Measurements from ENCODE around the gene GRM2.

Gene GRM2

DNA sequence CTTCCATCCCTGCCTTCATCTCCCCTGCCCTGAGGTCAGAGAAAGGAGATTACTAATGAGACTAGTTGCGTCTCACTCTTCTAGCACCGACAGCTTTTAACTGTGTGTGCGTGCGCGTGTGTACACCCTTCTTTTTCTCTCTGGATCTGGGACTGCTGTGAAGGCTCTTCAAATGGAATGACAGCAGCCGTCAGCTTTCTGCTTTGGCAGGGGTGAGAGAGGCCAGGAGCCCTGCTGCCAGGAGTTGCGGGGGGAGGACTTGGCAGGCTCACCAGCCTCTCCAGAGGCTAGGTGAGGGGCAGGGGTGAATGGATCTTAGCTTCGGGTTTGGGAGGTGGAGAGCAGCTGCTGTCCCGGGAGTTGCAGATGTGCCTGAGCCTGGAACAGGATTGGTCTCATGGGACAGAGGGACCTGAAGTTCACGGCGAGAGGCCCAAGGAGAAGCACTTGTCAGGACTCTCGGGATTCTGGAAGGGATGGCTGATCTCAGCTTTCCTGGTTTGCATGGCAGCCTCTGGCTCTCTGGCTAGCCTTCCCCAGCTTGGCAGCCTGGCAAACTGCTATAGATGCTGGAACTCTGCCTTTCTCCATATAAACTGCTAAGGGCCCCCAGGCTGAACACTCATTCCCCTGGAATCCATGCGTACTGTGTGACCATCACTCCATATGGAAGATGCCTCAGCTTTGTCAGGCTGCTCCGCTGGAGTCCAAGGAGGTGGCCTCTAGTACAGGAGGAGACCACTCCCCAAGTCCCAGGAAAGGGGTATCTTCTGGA lies 19.2 kb upstream of the GRM2 start:
- no peak overlapping the region for H3K27ac ChIP-seq (ENCODE audit: insufficient read depth, low read length, poor library complexity, severe bottlenecking)
- peaks cover 23% of the 10 kb centered on the region for H3K36me3 ChIP-seq (ENCODE audit: control insufficient read depth, insufficient read depth, low read length)
- H3K27me3 ChIP-seq (replicated peaks; ENCODE audit: control insufficient read depth, insufficient read depth, low read length, poor library complexity, severe bottlenecking): no peaks in the 10 kb centered on the region
- H3K4me3 ChIP-seq (ENCODE audit: insufficient read depth, low read depth, low read length, poor library complexity, severe bottlenecking): no peak overlapping the region
- no peaks in the 10 kb centered on the region for H3K9me3 ChIP-seq (ENCODE audit: control insufficient read depth, low read length)
- H3K4me1 ChIP-seq (ENCODE audit: control insufficient read depth, insufficient read depth, low read length, poor library complexity, severe bottlenecking): peaks cover 71% of the 10 kb centered on the region
- DNase-seq: no peak

- Histone ChIP-seq H3K9me3 (ENCODE audit: control insufficient read depth, low read length) (no peaks in the 10 kb centered on the region), H3K4me1 (ENCODE audit: control insufficient read depth, insufficient read depth, low read length, poor library complexity, severe bottlenecking) (peaks cover 65% of the 10 kb centered on the region), H3K4me3 (ENCODE audit: insufficient read depth, low read depth, low read length, poor library complexity, severe bottlenecking) (no peak overlapping the region), H3K27me3 (replicated peaks; ENCODE audit: control insufficient read depth, insufficient read depth, low read length, poor library complexity, severe bottlenecking) (no peaks in the 10 kb centered on the region), H3K27ac (ENCODE audit: insufficient read depth, low read length, poor library complexity, severe bottlenecking) (no peak overlapping the region), H3K36me3 (ENCODE audit: control insufficient read depth, insufficient read depth, low read length) (peaks cover 26% of the 10 kb centered on the region)
- no peak for DNase-seq
Observed at GRCh38 chr3:51688206-51688600, 18.7 kb upstream of the GRM2 start.

DNA sequence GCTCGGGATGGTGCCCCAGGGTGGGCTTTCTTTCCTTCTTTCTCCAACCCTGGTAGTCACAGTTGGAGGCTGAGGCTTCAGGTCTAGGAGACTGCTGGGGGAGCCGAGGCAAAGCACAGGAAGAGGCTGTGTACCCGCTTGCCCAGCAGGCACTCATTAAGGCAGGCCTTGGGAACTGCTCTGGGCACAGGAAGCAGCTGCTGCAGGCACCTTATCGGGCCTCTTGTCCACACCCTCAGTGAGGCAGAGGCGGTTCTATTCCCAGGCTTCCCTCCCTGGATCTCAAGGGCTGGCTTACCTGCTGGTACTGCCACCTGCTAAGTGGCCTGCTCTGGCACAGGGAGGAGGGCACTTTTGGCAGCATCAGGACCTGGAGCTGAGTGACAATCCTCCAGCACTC lies 15.8 kb upstream of the GRM2 start:
- no peaks in the 10 kb centered on the region for H3K27me3 ChIP-seq (replicated peaks; ENCODE audit: control insufficient read depth, insufficient read depth, low read length, poor library complexity, severe bottlenecking)
- no peak overlapping the region for H3K4me3 ChIP-seq (ENCODE audit: insufficient read depth, low read depth, low read length, poor library complexity, severe bottlenecking)
- no peak for DNase-seq
- H3K36me3 ChIP-seq (ENCODE audit: control insufficient read depth, insufficient read depth, low read length): peaks cover 35% of the 10 kb centered on the region
- peaks cover 39% of the 10 kb centered on the region for H3K4me1 ChIP-seq (ENCODE audit: control insufficient read depth, insufficient read depth, low read length, poor library complexity, severe bottlenecking)
- no peaks in the 10 kb centered on the region for H3K9me3 ChIP-seq (ENCODE audit: control insufficient read depth, low read length)
- no peak overlapping the region for H3K27ac ChIP-seq (ENCODE audit: insufficient read depth, low read length, poor library complexity, severe bottlenecking)

DNA sequence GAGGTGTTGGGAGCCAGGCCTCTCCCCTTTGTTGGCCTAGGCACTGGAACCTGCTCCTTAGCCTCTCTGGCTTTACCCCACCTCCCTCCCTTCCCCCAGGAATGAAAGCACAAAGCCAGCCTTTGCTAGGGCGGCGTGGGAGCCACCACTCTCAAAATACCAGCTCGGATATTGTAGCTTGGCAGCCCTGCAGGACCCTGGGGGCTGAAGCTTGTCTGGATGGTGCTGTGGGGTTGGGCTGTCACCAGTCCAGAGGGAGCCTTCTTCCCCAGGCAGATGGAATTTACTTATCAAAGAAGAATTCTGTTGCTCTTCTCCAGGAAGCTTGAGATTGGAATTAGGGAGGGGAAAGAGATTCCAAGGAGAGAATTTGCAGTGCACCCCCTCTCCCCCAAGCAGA lies 14.9 kb upstream of the GRM2 start:
- DNase-seq: no peak
- Histone ChIP-seq H3K4me1 (ENCODE audit: control insufficient read depth, insufficient read depth, low read length, poor library complexity, severe bottlenecking) (peaks cover 30% of the 10 kb centered on the region), H3K27me3 (replicated peaks; ENCODE audit: control insufficient read depth, insufficient read depth, low read length, poor library complexity, severe bottlenecking) (no peaks in the 10 kb centered on the region), H3K27ac (ENCODE audit: insufficient read depth, low read length, poor library complexity, severe bottlenecking) (no peak overlapping the region), H3K9me3 (ENCODE audit: control insufficient read depth, low read length) (no peaks in the 10 kb centered on the region), H3K4me3 (ENCODE audit: insufficient read depth, low read depth, low read length, poor library complexity, severe bottlenecking) (no peak overlapping the region), H3K36me3 (ENCODE audit: control insufficient read depth, insufficient read depth, low read length) (peaks cover 41% of the 10 kb centered on the region)

GRCh38 chr3:51692980-51693395 lies 13.9 kb upstream of the GRM2 start:
- Histone ChIP-seq H3K4me1 (ENCODE audit: control insufficient read depth, insufficient read depth, low read length, poor library complexity, severe bottlenecking) (peaks cover 19% of the 10 kb centered on the region), H3K9me3 (ENCODE audit: control insufficient read depth, low read length) (no peaks in the 10 kb centered on the region), H3K27ac (ENCODE audit: insufficient read depth, low read length, poor library complexity, severe bottlenecking) (peak overlapping the region; percentile 27), H3K4me3 (ENCODE audit: insufficient read depth, low read depth, low read length, poor library complexity, severe bottlenecking) (no peak overlapping the region), H3K36me3 (ENCODE audit: control insufficient read depth, insufficient read depth, low read length) (peaks cover 51% of the 10 kb centered on the region), H3K27me3 (replicated peaks; ENCODE audit: control insufficient read depth, insufficient read depth, low read length, poor library complexity, severe bottlenecking) (no peaks in the 10 kb centered on the region)
- no peak for DNase-seq

DNA sequence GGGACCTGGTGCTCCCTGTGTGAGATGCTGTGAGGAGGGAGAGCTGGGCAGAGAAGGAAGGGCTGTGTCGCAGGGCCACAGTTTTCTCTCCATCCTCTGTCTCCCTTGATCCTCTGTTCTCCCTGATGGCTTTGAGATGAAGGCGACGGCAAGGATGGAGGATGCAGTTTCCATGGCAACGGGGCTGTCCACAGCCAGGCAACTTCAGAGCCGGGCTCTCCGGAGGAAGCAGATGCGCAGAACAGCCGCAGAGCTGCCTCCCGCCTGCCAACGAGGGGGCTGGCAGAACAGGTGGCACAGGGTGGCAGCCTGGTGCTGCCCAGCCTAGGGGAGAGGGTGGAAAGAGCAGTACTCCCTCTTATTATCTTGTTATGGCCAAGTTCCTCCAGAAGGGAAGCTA lies 9.9 kb upstream of the GRM2 start:
- Histone ChIP-seq H3K4me1 (ENCODE audit: control insufficient read depth, insufficient read depth, low read length, poor library complexity, severe bottlenecking) (peaks cover 10% of the 10 kb centered on the region), H3K9me3 (ENCODE audit: control insufficient read depth, low read length) (no peaks in the 10 kb centered on the region), H3K27ac (ENCODE audit: insufficient read depth, low read length, poor library complexity, severe bottlenecking) (no peak overlapping the region), H3K36me3 (ENCODE audit: control insufficient read depth, insufficient read depth, low read length) (peaks cover 69% of the 10 kb centered on the region), H3K4me3 (ENCODE audit: insufficient read depth, low read depth, low read length, poor library complexity, severe bottlenecking) (no peak overlapping the region), H3K27me3 (replicated peaks; ENCODE audit: control insufficient read depth, insufficient read depth, low read length, poor library complexity, severe bottlenecking) (no peaks in the 10 kb centered on the region)
- DNase-seq: no peak

- Histone ChIP-seq H3K27ac (ENCODE audit: insufficient read depth, low read length, poor library complexity, severe bottlenecking) (no peak overlapping the region), H3K27me3 (replicated peaks; ENCODE audit: control insufficient read depth, insufficient read depth, low read length, poor library complexity, severe bottlenecking) (no peaks in the 10 kb centered on the region), H3K36me3 (ENCODE audit: control insufficient read depth, insufficient read depth, low read length) (peaks cover 74% of the 10 kb centered on the region), H3K4me1 (ENCODE audit: control insufficient read depth, insufficient read depth, low read length, poor library complexity, severe bottlenecking) (peaks cover 10% of the 10 kb centered on the region), H3K9me3 (ENCODE audit: control insufficient read depth, low read length) (no peaks in the 10 kb centered on the region), H3K4me3 (ENCODE audit: insufficient read depth, low read depth, low read length, poor library complexity, severe bottlenecking) (no peak overlapping the region)
- DNase-seq: no peak
Observed at GRCh38 chr3:51698209-51698608, 8.7 kb upstream of the GRM2 start.

GRCh38 chr3:51700403-51700802 lies 6.5 kb upstream of the GRM2 start:
- peaks cover 8% of the 10 kb centered on the region for H3K4me1 ChIP-seq (ENCODE audit: control insufficient read depth, insufficient read depth, low read length, poor library complexity, severe bottlenecking)
- H3K27me3 ChIP-seq (replicated peaks; ENCODE audit: control insufficient read depth, insufficient read depth, low read length, poor library complexity, severe bottlenecking): no peaks in the 10 kb centered on the region
- H3K27ac ChIP-seq (ENCODE audit: insufficient read depth, low read length, poor library complexity, severe bottlenecking): no peak overlapping the region
- peaks cover 74% of the 10 kb centered on the region for H3K36me3 ChIP-seq (ENCODE audit: control insufficient read depth, insufficient read depth, low read length)
- no peak for DNase-seq
- no peak overlapping the region for H3K4me3 ChIP-seq (ENCODE audit: insufficient read depth, low read depth, low read length, poor library complexity, severe bottlenecking)
- no peaks in the 10 kb centered on the region for H3K9me3 ChIP-seq (ENCODE audit: control insufficient read depth, low read length)

- H3K27me3 ChIP-seq (replicated peaks; ENCODE audit: control insufficient read depth, insufficient read depth, low read length, poor library complexity, severe bottlenecking): no peaks in the 10 kb centered on the region
- DNase-seq: no peak
- no peaks in the 10 kb centered on the region for H3K9me3 ChIP-seq (ENCODE audit: control insufficient read depth, low read length)
- H3K36me3 ChIP-seq (ENCODE audit: control insufficient read depth, insufficient read depth, low read length): peaks cover 60% of the 10 kb centered on the region
- H3K4me1 ChIP-seq (ENCODE audit: control insufficient read depth, insufficient read depth, low read length, poor library complexity, severe bottlenecking): peaks cover 8% of the 10 kb centered on the region
- no peak overlapping the region for H3K4me3 ChIP-seq (ENCODE audit: insufficient read depth, low read depth, low read length, poor library complexity, severe bottlenecking)
- H3K27ac ChIP-seq (ENCODE audit: insufficient read depth, low read length, poor library complexity, severe bottlenecking): no peak overlapping the region
Observed at GRCh38 chr3:51702156-51702555, 4.7 kb upstream of the GRM2 start.

DNA sequence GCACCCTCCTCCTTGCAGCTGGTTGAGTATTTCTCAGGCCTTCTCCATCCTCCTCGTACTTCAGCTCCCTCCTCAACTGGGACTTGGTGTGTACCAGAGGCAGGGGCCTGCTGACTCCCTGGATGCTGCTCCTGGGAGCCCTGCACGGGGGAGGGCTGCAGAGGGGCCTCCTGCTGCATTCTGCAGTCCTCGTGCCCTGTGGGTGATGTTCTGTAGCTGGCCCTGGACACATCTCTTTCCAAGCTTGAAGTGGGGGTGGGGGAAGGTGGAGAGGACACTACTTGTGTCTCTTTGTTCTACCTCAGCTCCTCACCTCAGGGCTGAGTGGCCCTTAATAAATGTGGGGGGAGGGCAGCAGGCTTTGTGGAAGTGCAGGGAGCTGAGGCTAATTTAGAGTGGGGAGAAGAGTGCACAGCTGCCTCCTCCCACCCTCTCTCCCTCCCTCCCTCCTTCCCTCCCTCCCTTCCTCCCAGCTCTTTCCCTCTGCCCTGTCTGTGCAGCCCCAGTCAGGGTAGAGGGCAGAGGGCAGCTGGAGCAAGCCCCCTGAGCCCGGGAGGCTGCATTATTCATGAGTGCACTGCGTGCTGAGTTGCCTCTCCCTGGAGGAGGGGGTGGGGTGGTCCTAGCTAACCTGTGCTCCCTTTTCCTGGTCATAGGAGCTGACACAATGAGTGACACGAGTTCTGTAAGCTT lies 3.7 kb upstream of the GRM2 start:
- no peaks in the 10 kb centered on the region for H3K9me3 ChIP-seq (ENCODE audit: control insufficient read depth, low read length)
- no peak overlapping the region for H3K4me3 ChIP-seq (ENCODE audit: insufficient read depth, low read depth, low read length, poor library complexity, severe bottlenecking)
- peaks cover 52% of the 10 kb centered on the region for H3K36me3 ChIP-seq (ENCODE audit: control insufficient read depth, insufficient read depth, low read length)
- DNase-seq: no peak
- H3K27ac ChIP-seq (ENCODE audit: insufficient read depth, low read length, poor library complexity, severe bottlenecking): no peak overlapping the region
- peaks cover 8% of the 10 kb centered on the region for H3K4me1 ChIP-seq (ENCODE audit: control insufficient read depth, insufficient read depth, low read length, poor library complexity, severe bottlenecking)
- H3K27me3 ChIP-seq (replicated peaks; ENCODE audit: control insufficient read depth, insufficient read depth, low read length, poor library complexity, severe bottlenecking): no peaks in the 10 kb centered on the region
